Kidney (tissue), 14 donors: ENCODE measurements around the gene PFKP. TPM values are rescaled to one million over a fixed set of nuclear protein-coding genes. Genes with fewer than 3 reads are reported as not detected.
A peak's percentile ranks its signal among the peaks of the same experiment; 100 is the strongest.

ENCODE experiments used
- DNase-seq, 5 donors: peaks; one replicate each; pipeline ENCODE4 v3.0.0-alpha.2; 2013 to 2020
- FAIRE-seq: peaks from 2 replicates; lab custom pipeline; 2012; peaks lifted over from hg19 to GRCh38; lab: Jason Lieb, UNC
- H3K27ac ChIP-seq, 2 donors: one replicate each; pipeline ENCODE4 v1.7.0; 2013; ENCODE audit warnings: low read depth in 2 of 2, low read length in 2 of 2, inconsistent platforms in 1 of 2
- H3K27me3 ChIP-seq: one replicate; pipeline ENCODE4 v1.7.1; 2013; ENCODE audit warnings: low read length, inconsistent platforms; ENCODE audit not compliant: control insufficient read depth, insufficient read depth
- H3K36me3 ChIP-seq, 3 donors: one replicate each; pipeline versions ENCODE4 v1.7.0 to v1.7.1; 2013; ENCODE audit warnings: low read length in 3 of 3, control low read depth in 1 of 3, inconsistent platforms in 1 of 3; ENCODE audit not compliant: insufficient read depth in 3 of 3, control insufficient read depth in 2 of 3
- H3K4me1 ChIP-seq, 3 donors: one replicate each; pipeline versions ENCODE4 v1.7.0 to v1.7.1; 2013; ENCODE audit warnings: low read length in 3 of 3, inconsistent platforms in 1 of 3, low read depth in 1 of 3; ENCODE audit not compliant: control insufficient read depth in 2 of 3, insufficient read depth in 2 of 3
- H3K4me3 ChIP-seq, 3 donors: one replicate each; pipeline versions ENCODE4 v1.7.0 to v1.8.1; 2013; ENCODE audit warnings: low read length in 3 of 3, control low read depth in 1 of 3, inconsistent platforms in 1 of 3
- H3K9ac ChIP-seq, 3 donors: one replicate each; pipeline versions ENCODE4 v1.7.0 to v1.7.1; 2013; ENCODE audit warnings: low read length in 3 of 3, control low read depth in 1 of 3, inconsistent platforms in 1 of 3
- H3K9me3 ChIP-seq, 3 donors: one replicate each; pipeline versions ENCODE4 v1.7.0 to v1.7.1; 2013; ENCODE audit warnings: low read length in 3 of 3, control low read depth in 1 of 3, inconsistent platforms in 1 of 3; ENCODE audit not compliant: control insufficient read depth in 2 of 3, insufficient read depth in 1 of 3
- CTCF ChIP-seq: IDR thresholded peaks from 3 replicates; pipeline ENCODE4 v1.5.1; 2012; ENCODE audit warnings: mild to moderate bottlenecking, moderate library complexity, borderline replicate concordance; ENCODE audit not compliant: insufficient read depth; ENCODE audit errors: extremely low read depth
- intact Hi-C: fragments of 100-400 bp; cut with DNase I; formaldehyde crosslinking; loops from one replicate; pipeline ENCODE4 v1.11.1; 2022
- polyA plus RNA-seq: library from polyadenylated mRNA; stranded (reverse); fragments of 350-450 nt; fragmentation: Illumina TruSeq; extraction: RNeasy Lipid Tissue Mini Kit (QIAGEN cat#74804); gene quantifications from one replicate; pipeline ENCODE4 v1.2.3, GENCODE V29; 2014; ENCODE audit warnings: low read depth, low replicate concordance; ENCODE audit not compliant: insufficient read depth
- total RNA-seq: library from RNA; stranded (reverse); fragmentation: NEBNext Ultra II Directional; extraction: Animal tissue kit (Norgen Biotek cat#: 25700); gene quantifications from one replicate; pipeline ENCODE4 v1.2.1, GENCODE V29; 2021
- donor health status: control.
- donor health status: control.
- donor health status: control.
- donor health status: control.
- donor health status: control.
- donor health status: DM: yes; HTN: yes; CAD: no.
- donor health status: Normal renal cell carcinoma (clear cell type).

Gene PFKP
- total and polyA plus RNA-seq, 2 donors from 2014 or later, result 51.2 to 139 TPM

- no peak for FAIRE-seq
- Histone ChIP-seq H3K4me3 (no peak overlapping the region), H3K4me1 (peaks cover 0 to 5% (median 0%) of the 10 kb centered on the region in 3 donors), H3K27ac (no peak overlapping the region), H3K9me3 (no peaks in the 10 kb centered on the region), H3K27me3 (no peaks in the 10 kb centered on the region), H3K9ac (no peak overlapping the region), H3K36me3 (peaks cover 3 to 41% (median 13%) of the 10 kb centered on the region in 3 donors)
- intact Hi-C loops, result no loop called here
- DNase-seq, result peak in 1 of 5 donors; percentile 70
- no peak for TF ChIP-seq CTCF
Observed at GRCh38 chr10:3132036-3133025, 65.0 kb downstream of the PFKP start.

GRCh38 chr10:3133948-3134347, 66.6 kb downstream of the PFKP start:
- no peaks in the 10 kb centered on the region for H3K9me3 ChIP-seq
- intact Hi-C loops, result no loop called here
- no peak overlapping the region for H3K4me3 ChIP-seq
- no peak overlapping the region for H3K9ac ChIP-seq
- no peak overlapping the region for H3K27ac ChIP-seq
- H3K4me1 ChIP-seq, result no peaks in the 10 kb centered on the region
- FAIRE-seq (no peak), DNase-seq (no peak)
- no peak for TF ChIP-seq CTCF
- peaks cover 3 to 55% (median 24%) of the 10 kb centered on the region in 3 donors for H3K36me3 ChIP-seq
- H3K27me3 ChIP-seq, result no peaks in the 10 kb centered on the region

GRCh38 chr10:3135006-3135405, 67.7 kb downstream of the PFKP start:
- intact Hi-C loops, result no loop called here
- FAIRE-seq, result no peak
- Histone ChIP-seq H3K27me3 (no peaks in the 10 kb centered on the region), H3K36me3 (peaks cover 3 to 63% (median 33%) of the 10 kb centered on the region in 3 donors), H3K27ac (no peak overlapping the region), H3K4me1 (no peaks in the 10 kb centered on the region), H3K4me3 (no peak overlapping the region), H3K9ac (no peak overlapping the region), H3K9me3 (no peaks in the 10 kb centered on the region)
- no peak for TF ChIP-seq CTCF
- no peak for DNase-seq
